ENCODE data around the gene KAT6B.
"Not testable (repeated sequence)": the region's sequence is repeated elsewhere in the genome, so short reads cannot be mapped to it uniquely, and the experiment has no call there.

Gene KAT6B

GRCh38 chr10:74883428-74883827, 57.0 kb downstream of the KAT6B start:
- DNase-seq (no peak), ATAC-seq (no peak)
- H3K27ac Mint-ChIP-seq, result no peak overlapping the region
- H3K27me3 Mint-ChIP-seq, result no peaks in the 10 kb centered on the region
- no peak overlapping the region for H3K4me3 Mint-ChIP-seq
- H3K9me3 Mint-ChIP-seq, result no peaks in the 10 kb centered on the region
- H3K4me1 Mint-ChIP-seq, result peaks cover 52% of the 10 kb centered on the region

DNA sequence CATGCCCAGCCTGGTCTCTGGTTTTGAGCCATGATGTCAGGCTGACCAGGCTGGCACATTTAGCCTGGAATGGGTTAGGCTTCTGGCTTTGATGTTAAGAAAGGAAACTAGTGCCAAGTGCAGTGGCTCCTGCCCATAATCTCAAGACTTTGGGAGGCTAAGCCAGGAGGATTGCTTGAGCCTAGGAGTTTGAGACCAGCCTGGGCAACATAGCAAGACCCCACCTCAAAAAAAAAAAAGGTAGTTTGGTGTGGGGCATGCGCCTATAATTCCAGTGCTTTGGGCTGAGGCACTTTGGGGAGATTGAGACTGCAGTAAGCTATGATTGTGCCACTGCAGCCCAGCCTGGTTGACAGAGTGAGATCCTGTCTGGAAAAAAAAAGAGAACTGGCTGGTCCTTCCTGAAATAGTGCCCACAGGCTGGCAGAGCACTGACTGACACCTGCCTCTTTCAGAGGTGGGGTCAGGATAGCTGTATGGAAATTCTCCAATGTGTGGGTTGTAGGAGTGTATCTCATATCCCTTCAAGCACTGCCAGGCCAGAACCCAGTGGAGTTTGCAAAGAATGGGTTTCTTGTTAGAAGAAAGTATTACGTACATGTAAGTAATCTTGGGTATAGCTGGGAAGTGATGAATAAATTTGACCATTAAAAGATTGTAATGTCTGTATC, 61.3 kb downstream of the KAT6B start:
- Mint-ChIP-seq H3K4me3 (no peak overlapping the region), H3K9me3 (no peaks in the 10 kb centered on the region), H3K4me1 (peaks cover 64% of the 10 kb centered on the region), H3K27me3 (no peaks in the 10 kb centered on the region), H3K27ac (peak overlapping the region; percentile 34 to 38)
- ATAC-seq (no peak), DNase-seq (no peak)

DNA sequence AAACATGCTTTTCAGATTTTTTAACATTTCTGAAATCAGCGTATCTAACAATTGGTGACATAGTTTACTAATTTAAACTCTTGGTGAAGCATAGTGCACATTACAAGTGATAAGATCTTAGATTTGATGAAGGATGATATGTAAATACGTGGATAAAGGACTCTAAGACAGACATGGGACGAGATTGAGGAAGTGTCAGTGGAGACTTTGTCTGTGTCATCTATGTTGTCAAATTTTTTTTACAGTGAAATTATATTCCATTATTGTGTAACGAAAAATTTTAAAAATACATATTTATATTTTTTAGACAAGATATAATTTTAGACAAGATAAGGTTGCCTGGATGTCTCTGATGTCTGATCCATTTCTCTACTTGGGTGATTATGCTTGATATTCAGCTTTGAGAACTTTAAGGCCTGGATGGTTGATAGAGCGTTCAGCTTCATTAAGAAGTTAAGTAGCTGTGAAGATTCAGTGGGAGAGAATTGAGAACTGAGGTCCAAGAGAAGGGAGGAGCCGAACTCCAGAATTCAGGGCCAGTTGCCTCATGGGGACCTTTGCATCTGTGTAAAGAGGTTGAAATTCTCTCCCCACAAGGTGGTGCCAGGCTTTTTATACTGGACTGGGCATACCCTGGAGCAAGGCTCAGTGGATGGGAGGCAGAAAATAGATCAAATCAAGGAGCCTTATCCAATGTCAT, 62.7 kb downstream of the KAT6B start:
- no peak overlapping the region for H3K4me3 Mint-ChIP-seq
- DNase-seq (no peak), ATAC-seq (no peak)
- no peaks in the 10 kb centered on the region for H3K27me3 Mint-ChIP-seq
- no peaks in the 10 kb centered on the region for H3K9me3 Mint-ChIP-seq
- peaks cover 55% of the 10 kb centered on the region for H3K4me1 Mint-ChIP-seq
- H3K27ac Mint-ChIP-seq, result peak overlapping the region in 1 of 2 donors; percentile 10

DNA sequence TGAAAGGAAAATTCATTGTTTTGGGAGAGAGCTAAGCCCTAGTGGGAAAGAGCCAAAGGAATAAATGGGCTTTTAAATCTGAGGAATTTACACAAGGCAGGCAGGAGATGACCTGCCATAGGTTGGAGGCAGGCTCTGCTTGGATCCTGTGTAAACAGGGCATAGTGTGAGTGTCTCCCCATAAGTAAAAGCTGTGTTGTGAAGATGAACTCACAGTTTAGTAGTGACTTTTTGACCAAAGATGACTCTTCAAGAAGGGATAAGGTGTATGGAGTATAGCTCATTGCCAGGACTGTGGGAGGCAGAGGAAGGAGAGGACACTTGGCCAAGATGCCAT, 63.2 kb downstream of the KAT6B start:
- Mint-ChIP-seq H3K4me3 (no peak overlapping the region), H3K27me3 (no peaks in the 10 kb centered on the region), H3K9me3 (no peaks in the 10 kb centered on the region), H3K27ac (peak overlapping the region in 1 of 2 donors; percentile 10), H3K4me1 (peaks cover 53% of the 10 kb centered on the region)
- DNase-seq (no peak), ATAC-seq (no peak)

DNA sequence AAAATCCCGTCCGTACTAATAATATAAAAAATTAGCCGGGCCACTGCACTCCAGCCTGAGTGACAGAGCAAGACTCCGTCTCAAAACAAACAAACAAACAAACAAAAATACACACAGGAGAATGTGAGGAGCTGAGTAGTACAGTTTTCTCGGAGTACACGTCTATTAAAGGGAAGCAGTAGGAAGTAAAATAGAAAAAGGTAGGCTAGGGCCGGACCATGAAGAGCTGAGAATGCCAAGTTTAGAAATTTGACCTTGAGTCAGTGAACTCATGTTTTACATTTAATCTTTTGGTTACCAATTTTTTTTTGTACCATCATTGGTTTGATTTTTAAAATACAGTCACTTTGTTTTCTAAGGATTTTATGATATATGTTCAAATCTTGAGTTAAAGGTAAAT, 64.1 kb downstream of the KAT6B start:
- no peak overlapping the region for H3K4me3 Mint-ChIP-seq
- no peak for DNase-seq
- no peak overlapping the region for H3K27ac Mint-ChIP-seq
- H3K27me3 Mint-ChIP-seq, result no peaks in the 10 kb centered on the region
- no peaks in the 10 kb centered on the region for H3K9me3 Mint-ChIP-seq
- peaks cover 53% of the 10 kb centered on the region for H3K4me1 Mint-ChIP-seq
- no peak for ATAC-seq

- H3K4me1 Mint-ChIP-seq, result peaks cover 53% of the 10 kb centered on the region
- no peaks in the 10 kb centered on the region for H3K27me3 Mint-ChIP-seq
- no peak overlapping the region for H3K27ac Mint-ChIP-seq
- DNase-seq (no peak), ATAC-seq (no peak)
- H3K4me3 Mint-ChIP-seq, result no peak overlapping the region
- no peaks in the 10 kb centered on the region for H3K9me3 Mint-ChIP-seq
Measured at GRCh38 chr10:74891053-74891452, 64.7 kb downstream of the KAT6B start.

GRCh38 chr10:74892839-74893238, 66.4 kb downstream of the KAT6B start:
- ATAC-seq, result peak; percentile 33
- peak overlapping the region in 1 of 2 donors; percentile 57 for H3K27ac Mint-ChIP-seq

GRCh38 chr10:74893329-74893728, 66.9 kb downstream of the KAT6B start:
- peaks cover 55% of the 10 kb centered on the region for H3K4me1 Mint-ChIP-seq
- not testable (repeated sequence) for H3K27me3 Mint-ChIP-seq, H3K9me3 Mint-ChIP-seq, H3K27ac Mint-ChIP-seq, H3K4me3 Mint-ChIP-seq, ATAC-seq, DNase-seq

More at GRCh38 chr10:74892839-74893238, 66.4 kb downstream of the KAT6B start:
- Mint-ChIP-seq H3K4me3 (no peak overlapping the region), H3K27me3 (no peaks in the 10 kb centered on the region), H3K4me1 (peaks cover 54% of the 10 kb centered on the region), H3K9me3 (no peaks in the 10 kb centered on the region)
- DNase-seq, result peak in 1 of 2 donors; percentile 18

- ATAC-seq (no peak), DNase-seq (no peak)
- H3K27ac Mint-ChIP-seq, result peak overlapping the region in 1 of 2 donors; percentile 77
- H3K9me3 Mint-ChIP-seq, result no peaks in the 10 kb centered on the region
- H3K4me1 Mint-ChIP-seq, result peaks cover 65% of the 10 kb centered on the region
- peak overlapping the region in 1 of 2 donors; percentile 1 for H3K4me3 Mint-ChIP-seq
- H3K27me3 Mint-ChIP-seq, result no peaks in the 10 kb centered on the region
Measured at GRCh38 chr10:74896788-74897527, 70.6 kb downstream of the KAT6B start.

DNA sequence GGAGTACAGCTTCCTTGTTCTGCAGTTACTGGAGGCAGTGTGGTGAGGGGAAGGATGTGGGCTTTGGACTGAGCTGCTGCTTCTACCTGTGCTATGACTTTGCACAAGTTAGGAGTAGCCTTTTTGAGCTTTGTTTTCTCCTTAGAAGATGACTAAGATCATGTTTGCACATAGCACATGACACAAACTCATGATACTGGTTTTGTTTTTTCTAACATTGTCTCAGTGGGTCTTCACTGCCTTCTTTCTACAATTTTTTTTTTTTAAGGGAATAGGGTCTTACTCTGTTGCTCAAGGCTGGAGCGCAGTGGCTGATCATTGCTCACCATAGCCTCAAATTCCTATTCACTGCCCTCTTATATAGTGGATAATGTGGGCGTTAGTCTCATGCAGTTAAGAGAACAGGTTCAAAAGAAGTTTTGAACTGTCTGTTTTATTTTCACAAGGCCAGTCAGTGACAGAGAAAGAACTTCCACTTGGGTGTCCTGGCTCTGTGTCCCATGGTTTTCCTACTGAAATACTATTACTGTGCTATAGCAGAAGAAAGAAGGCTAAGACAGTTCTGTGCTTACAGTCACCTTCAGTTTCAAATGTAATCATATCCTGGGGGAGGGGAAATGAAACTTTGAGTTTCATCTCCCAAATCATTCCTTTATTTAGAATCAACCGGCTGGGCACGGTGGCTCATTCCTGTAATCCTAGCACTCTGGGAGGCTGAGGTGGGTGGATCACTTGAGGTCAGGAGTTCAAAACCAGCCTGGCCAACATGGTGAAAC, 72.0 kb downstream of the KAT6B start:
- ATAC-seq, result peak; percentile 90
- DNase-seq, result peak in 1 of 2 donors; percentile 37
- H3K27me3 Mint-ChIP-seq, result no peaks in the 10 kb centered on the region

DNA sequence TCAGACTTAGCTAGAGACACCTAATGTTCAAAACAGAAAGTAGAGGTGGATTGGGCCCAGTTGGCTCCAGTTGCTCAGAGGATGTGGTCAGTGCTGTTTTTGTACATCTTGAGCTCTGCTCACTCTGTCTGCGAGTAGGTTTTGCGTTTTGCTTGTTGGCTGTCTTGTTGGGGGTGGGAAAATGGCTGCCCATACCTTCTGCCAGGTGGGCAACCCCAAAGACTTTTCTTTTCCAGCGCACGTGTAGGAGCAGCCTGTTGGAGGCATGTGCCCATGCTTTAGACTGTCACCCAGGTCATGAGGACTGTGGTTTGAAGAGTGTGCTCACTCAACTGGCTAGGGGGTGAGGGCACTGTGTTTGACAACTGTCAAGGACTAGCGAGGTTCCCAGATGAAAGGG, 73.9 kb downstream of the KAT6B start:
- peak; percentile 43 to 61 for DNase-seq
- peak overlapping the region; percentile 72 to 73 for H3K4me3 Mint-ChIP-seq
- ATAC-seq, result peak; percentile 88
- H3K27me3 Mint-ChIP-seq, result no peaks in the 10 kb centered on the region
- no peaks in the 10 kb centered on the region for H3K9me3 Mint-ChIP-seq
- peaks cover 83% of the 10 kb centered on the region for H3K4me1 Mint-ChIP-seq
- peak overlapping the region; percentile 59 to 86 for H3K27ac Mint-ChIP-seq

More for the DNA sequence above, 72.0 kb downstream of the KAT6B start:
- H3K4me3 Mint-ChIP-seq, result peak overlapping the region; percentile 27 to 60
- no peaks in the 10 kb centered on the region for H3K9me3 Mint-ChIP-seq
- H3K27ac Mint-ChIP-seq, result peak overlapping the region in 1 of 2 donors; percentile 81
- H3K4me1 Mint-ChIP-seq, result peaks cover 67% of the 10 kb centered on the region

- Mint-ChIP-seq H3K4me3 (peak overlapping the region; percentile 1 to 38), H3K9me3 (no peaks in the 10 kb centered on the region), H3K27ac (peak overlapping the region; percentile 0 to 12), H3K4me1 (peaks cover 82% of the 10 kb centered on the region), H3K27me3 (no peaks in the 10 kb centered on the region)
- peak; percentile 54 for ATAC-seq
- DNase-seq, result no peak
Measured at GRCh38 chr10:74901301-74901700, 74.9 kb downstream of the KAT6B start.

DNA sequence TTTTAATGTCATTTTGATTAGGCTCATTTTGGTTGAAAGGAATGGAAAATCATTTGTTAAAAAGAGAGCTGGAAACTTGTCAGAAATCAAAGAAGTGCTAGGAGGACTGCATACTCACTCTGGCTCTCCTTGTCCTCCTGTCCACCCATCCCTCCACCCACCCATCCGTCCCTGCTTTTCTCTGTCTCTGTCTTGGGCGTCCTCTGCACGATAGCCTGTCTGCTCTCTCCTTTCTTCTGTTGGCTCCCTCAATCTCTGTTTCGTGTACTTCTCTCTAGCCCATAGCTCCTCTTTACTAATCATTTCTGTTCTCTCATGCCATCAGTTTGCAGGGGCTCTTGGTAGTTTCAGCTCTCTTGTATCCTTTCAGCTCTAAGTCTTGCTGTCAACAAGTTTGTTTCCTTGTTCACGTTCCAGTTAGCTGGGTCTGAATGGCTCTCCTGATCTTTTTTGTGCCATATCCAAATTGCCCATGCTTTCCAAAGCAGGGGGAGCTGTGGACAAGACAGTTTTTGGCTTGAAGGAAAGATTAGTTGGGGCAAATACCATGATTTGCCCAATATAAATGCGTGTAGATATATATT, 75.6 kb downstream of the KAT6B start:
- peak overlapping the region in 1 of 2 donors; percentile 17 for H3K4me3 Mint-ChIP-seq
- DNase-seq, result no peak
- peaks cover 81% of the 10 kb centered on the region for H3K4me1 Mint-ChIP-seq
- H3K27me3 Mint-ChIP-seq, result no peaks in the 10 kb centered on the region
- ATAC-seq, result no peak
- H3K9me3 Mint-ChIP-seq, result no peaks in the 10 kb centered on the region
- H3K27ac Mint-ChIP-seq, result peak overlapping the region in 1 of 2 donors; percentile 13

DNA sequence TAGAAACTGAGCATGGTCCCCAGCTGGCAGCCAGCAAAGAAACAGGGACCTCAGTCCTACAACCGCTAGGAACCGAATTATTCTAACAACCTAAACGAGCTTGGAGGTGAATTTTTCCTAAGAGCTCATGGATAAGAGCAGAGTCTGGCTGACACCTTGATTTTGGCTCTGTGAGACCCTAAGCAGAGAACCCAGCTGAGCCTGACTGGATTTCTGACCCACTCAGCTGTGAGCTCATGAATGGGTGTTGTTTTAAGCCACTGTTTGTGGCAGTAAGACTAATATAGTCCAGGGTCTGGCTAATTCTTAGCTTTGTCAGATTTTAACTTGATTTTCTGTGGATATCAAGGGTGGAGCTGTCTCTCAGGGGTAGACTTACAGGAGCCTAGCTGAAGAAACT, 77.1 kb downstream of the KAT6B start:
- ATAC-seq, result no peak
- H3K4me1 Mint-ChIP-seq, result peaks cover 73% of the 10 kb centered on the region
- no peaks in the 10 kb centered on the region for H3K9me3 Mint-ChIP-seq
- no peak overlapping the region for H3K27ac Mint-ChIP-seq
- DNase-seq, result no peak
- no peaks in the 10 kb centered on the region for H3K27me3 Mint-ChIP-seq
- no peak overlapping the region for H3K4me3 Mint-ChIP-seq

- Mint-ChIP-seq H3K4me1 (peaks cover 59% of the 10 kb centered on the region), H3K9me3 (no peaks in the 10 kb centered on the region), H3K27me3 (no peaks in the 10 kb centered on the region), H3K27ac (no peak overlapping the region), H3K4me3 (no peak overlapping the region)
- DNase-seq (no peak), ATAC-seq (no peak)
Measured at GRCh38 chr10:74906611-74907198, 80.3 kb downstream of the KAT6B start.

Measured in stimulated activated naive CD8-positive, alpha-beta T cell treated with anti-CD3 and anti-CD28 coated beads, Interleukin-15, amount 100 ng/mL, for 72 hours (primary cell).